Upper lobe of left lung (tissue), 4 donors: ENCODE results near the gene CCR2.
A peak's percentile ranks its signal among the peaks of the same experiment; 100 is the strongest.

ENCODE experiments used
- EP300 ChIP-seq, 4 donors: sonication (generic); formaldehyde crosslinking; IDR thresholded peaks; one replicate each; pipeline ENCODE4 v1.5.1; 2017; ENCODE audit warnings: antibody characterized with exemption in 4 of 4, control low read depth in 2 of 4
- POLR2A ChIP-seq, 4 donors: fragments of 450-650 bp; IDR thresholded peaks; one replicate each; pipeline ENCODE4 v1.5.1; 2016 to 2017; ENCODE audit warnings: antibody characterized with exemption in 4 of 4, mild to moderate bottlenecking in 2 of 4
- TF ChIP-seq, protein P1 (sequence below), 6 experiments: fragments of 450-650 bp in 4 of 6; fragments of 200-600 bp in 2 of 6; sonication (generic) in 2 of 6; IDR thresholded peaks; one replicate each; pipeline ENCODE4 v1.5.1; 2016 to 2019; ENCODE audit warnings: antibody characterized with exemption in 6 of 6

- TF ChIP-seq, protein P1, sequence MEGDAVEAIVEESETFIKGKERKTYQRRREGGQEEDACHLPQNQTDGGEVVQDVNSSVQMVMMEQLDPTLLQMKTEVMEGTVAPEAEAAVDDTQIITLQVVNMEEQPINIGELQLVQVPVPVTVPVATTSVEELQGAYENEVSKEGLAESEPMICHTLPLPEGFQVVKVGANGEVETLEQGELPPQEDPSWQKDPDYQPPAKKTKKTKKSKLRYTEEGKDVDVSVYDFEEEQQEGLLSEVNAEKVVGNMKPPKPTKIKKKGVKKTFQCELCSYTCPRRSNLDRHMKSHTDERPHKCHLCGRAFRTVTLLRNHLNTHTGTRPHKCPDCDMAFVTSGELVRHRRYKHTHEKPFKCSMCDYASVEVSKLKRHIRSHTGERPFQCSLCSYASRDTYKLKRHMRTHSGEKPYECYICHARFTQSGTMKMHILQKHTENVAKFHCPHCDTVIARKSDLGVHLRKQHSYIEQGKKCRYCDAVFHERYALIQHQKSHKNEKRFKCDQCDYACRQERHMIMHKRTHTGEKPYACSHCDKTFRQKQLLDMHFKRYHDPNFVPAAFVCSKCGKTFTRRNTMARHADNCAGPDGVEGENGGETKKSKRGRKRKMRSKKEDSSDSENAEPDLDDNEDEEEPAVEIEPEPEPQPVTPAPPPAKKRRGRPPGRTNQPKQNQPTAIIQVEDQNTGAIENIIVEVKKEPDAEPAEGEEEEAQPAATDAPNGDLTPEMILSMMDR (IDR thresholded peaks at IDR 0.05) = no peak
- peak in 1 of 4 donors; percentile 49 for TF ChIP-seq POLR2A (IDR thresholded peaks at IDR 0.05)
- TF ChIP-seq EP300 (IDR thresholded peaks at IDR 0.05) = no peak
These were observed 17.1 kb downstream of the CCR2 start, which contains the start of gene CCR5 for GRCh38 chr3:46370839-46371518.
